IPS DF 4.7 (cell line): ENCODE results near the gene CCDC182.

Experiments used
- DNase-seq: peaks from one replicate; pipeline ENCODE4 v3.0.0-alpha.2; 2013; ENCODE audit warnings: low spot score; ENCODE audit errors: extremely low read depth

Gene CCDC182

GRCh38 chr17:57699751-57700219 is 45.3 kb downstream of the CCDC182 start:
- DNase-seq = no peak

GRCh38 chr17:57697891-57698711 is 47.0 kb downstream of the CCDC182 start:
- no peak for DNase-seq

- no peak for DNase-seq
Observed at GRCh38 chr17:57697197-57697596, 47.9 kb downstream of the CCDC182 start.

GRCh38 chr17:57696050-57696449 is 49.0 kb downstream of the CCDC182 start:
- DNase-seq = no peak
